Thyroid gland (tissue), 4 donors: ENCODE results near the gene SOX30. TPM values are rescaled to one million over a fixed set of nuclear protein-coding genes. Genes with fewer than 3 reads are reported as not detected.

Source experiments
- DNase-seq, 2 donors: peaks; one replicate each; pipeline ENCODE4 v3.0.0-alpha.2; 2019
- H3K27ac ChIP-seq, 3 donors: fragments of 200-600 bp; sonication (generic); 1 replicate in 2 of 3; 2 replicates in 1 of 3; pipeline ENCODE4 v1.5.1; 2016 to 2019; ENCODE audit warnings: mild to moderate bottlenecking in 1 of 3, moderate library complexity in 1 of 3
- H3K27me3 ChIP-seq: fragments of 200-600 bp; sonication (generic); one replicate; pipeline ENCODE4 v1.5.1; 2019
- H3K36me3 ChIP-seq, 2 donors: fragments of 200-600 bp; sonication (generic); one replicate each; pipeline ENCODE4 v1.5.1; 2016 to 2019
- H3K4me1 ChIP-seq, 2 donors: fragments of 200-600 bp; sonication (generic); one replicate each; pipeline ENCODE4 v1.5.1; 2017 to 2019
- H3K4me3 ChIP-seq, 3 donors: fragments of 200-600 bp; sonication (generic); replicated peaks in 1 of 3; 1 replicate in 2 of 3; 2 replicates in 1 of 3; pipeline ENCODE4 v1.5.1; 2016; ENCODE audit warnings: mild to moderate bottlenecking in 1 of 3
- H3K9me3 ChIP-seq: fragments of 200-600 bp; sonication (generic); one replicate; pipeline ENCODE4 v1.5.1; 2017
- POLR2A ChIP-seq, 2 donors: fragments of 450-650 bp; IDR thresholded peaks; one replicate each; pipeline ENCODE4 v1.6.1; 2017; ENCODE audit warnings: antibody characterized with exemption in 2 of 2, mild to moderate bottlenecking in 2 of 2, moderate library complexity in 1 of 2
- WGBS, 2 donors: methylation state at CpG; one replicate each; pipeline ENCODE4 v1.1.5; 2017; 5-methylcytosine and 5-hydroxymethylcytosine counted together
- intact Hi-C: fragments of 100-400 bp; cut with DNase I; formaldehyde crosslinking; loops from one replicate; pipeline ENCODE4 v1.15.1; 2023
- total RNA-seq, 4 donors: library from RNA; depleted of rRNA; stranded (reverse); fragments of >200 nt; gene quantifications; one replicate each; pipeline ENCODE4 v1.2.3, GENCODE V29; 2016
- TF ChIP-seq, protein P1 (sequence below), 6 experiments: fragments of 200-600 bp in 3 of 6; fragments of 450-650 bp in 3 of 6; sonication (generic) in 3 of 6; IDR thresholded peaks; one replicate each; pipeline ENCODE4 v1.5.1; 2016 to 2019; ENCODE audit warnings: antibody characterized with exemption in 6 of 6, mild to moderate bottlenecking in 2 of 6, inconsistent platforms in 1 of 6, moderate library complexity in 1 of 6

SOX30 gene
- total RNA-seq, 4 donors from 2014 or later, result 0.11 to 0.27 TPM; not detected in 2

DNA sequence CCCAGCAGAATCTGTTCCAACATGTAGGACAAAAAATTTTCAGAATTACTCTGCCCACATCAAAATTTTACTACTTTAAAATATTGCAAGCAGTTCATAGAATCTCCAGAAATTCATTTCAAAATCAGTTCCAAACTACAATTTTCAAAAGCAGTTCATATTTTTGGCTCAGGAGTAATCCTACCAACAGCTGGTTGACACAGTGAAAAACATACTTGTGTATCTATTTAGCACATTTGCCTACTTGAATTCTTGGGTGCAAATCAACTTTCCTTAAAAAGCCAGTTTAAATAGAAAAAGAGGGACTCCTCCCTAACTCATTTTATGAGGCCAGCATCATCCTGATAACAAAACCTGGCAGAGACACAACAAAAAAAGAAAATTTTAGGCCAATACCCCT, 31.5 kb downstream of the SOX30 start:
- no peak for TF ChIP-seq POLR2A (IDR thresholded peaks at IDR 0.05)
- TF ChIP-seq, protein P1, sequence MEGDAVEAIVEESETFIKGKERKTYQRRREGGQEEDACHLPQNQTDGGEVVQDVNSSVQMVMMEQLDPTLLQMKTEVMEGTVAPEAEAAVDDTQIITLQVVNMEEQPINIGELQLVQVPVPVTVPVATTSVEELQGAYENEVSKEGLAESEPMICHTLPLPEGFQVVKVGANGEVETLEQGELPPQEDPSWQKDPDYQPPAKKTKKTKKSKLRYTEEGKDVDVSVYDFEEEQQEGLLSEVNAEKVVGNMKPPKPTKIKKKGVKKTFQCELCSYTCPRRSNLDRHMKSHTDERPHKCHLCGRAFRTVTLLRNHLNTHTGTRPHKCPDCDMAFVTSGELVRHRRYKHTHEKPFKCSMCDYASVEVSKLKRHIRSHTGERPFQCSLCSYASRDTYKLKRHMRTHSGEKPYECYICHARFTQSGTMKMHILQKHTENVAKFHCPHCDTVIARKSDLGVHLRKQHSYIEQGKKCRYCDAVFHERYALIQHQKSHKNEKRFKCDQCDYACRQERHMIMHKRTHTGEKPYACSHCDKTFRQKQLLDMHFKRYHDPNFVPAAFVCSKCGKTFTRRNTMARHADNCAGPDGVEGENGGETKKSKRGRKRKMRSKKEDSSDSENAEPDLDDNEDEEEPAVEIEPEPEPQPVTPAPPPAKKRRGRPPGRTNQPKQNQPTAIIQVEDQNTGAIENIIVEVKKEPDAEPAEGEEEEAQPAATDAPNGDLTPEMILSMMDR (IDR thresholded peaks at IDR 0.05), result no peak
- no peak overlapping the region for H3K4me3 ChIP-seq
- H3K27me3 ChIP-seq, result no peaks in the 10 kb centered on the region
- H3K9me3 ChIP-seq, result no peaks in the 10 kb centered on the region
- no peaks in the 10 kb centered on the region for H3K4me1 ChIP-seq
- DNase-seq, result no peak
- H3K36me3 ChIP-seq, result no peaks in the 10 kb centered on the region
- intact Hi-C loops, result no loop called here
- H3K27ac ChIP-seq, result no peak overlapping the region

DNA sequence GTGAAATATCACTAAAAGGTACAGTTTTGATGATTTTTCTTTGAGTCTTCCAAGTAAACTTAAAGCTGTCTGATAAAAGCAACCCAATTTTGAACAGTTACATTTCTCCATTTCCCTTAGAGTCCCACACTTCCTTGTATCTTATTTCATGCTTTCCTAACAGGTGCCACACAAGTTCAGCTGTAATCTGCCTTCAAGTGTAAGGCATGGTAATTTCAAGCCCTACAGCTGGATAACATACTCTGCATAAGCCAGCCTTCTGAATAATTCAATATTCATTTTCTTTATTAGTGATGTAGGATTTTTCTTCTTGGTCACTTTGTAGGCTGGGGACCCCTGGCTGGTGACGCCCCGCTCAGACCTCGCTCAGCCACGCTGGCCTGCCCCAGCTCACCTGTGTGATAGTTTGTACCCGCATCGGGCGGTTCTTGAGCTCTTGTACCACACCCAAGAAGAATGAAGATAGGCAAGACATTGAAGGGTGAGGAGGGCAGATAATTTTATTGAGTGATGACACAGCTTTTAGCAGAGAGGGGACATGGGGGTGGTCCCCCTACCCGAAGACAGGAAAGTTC, 34.0 kb downstream of the SOX30 start:
- H3K27ac ChIP-seq, result no peak overlapping the region
- 97 to 98% methylated on average over 8 of the region's 8 CpGs for WGBS, 2 donors
- no peak overlapping the region for H3K4me3 ChIP-seq
- H3K27me3 ChIP-seq, result no peaks in the 10 kb centered on the region
- H3K9me3 ChIP-seq, result no peaks in the 10 kb centered on the region
- no peak for DNase-seq
- H3K36me3 ChIP-seq, result no peaks in the 10 kb centered on the region
- no peak for TF ChIP-seq POLR2A (IDR thresholded peaks at IDR 0.05)
- TF ChIP-seq, protein P1 (IDR thresholded peaks at IDR 0.05), result no peak
- intact Hi-C loops, result no loop called here
- no peaks in the 10 kb centered on the region for H3K4me1 ChIP-seq

DNA sequence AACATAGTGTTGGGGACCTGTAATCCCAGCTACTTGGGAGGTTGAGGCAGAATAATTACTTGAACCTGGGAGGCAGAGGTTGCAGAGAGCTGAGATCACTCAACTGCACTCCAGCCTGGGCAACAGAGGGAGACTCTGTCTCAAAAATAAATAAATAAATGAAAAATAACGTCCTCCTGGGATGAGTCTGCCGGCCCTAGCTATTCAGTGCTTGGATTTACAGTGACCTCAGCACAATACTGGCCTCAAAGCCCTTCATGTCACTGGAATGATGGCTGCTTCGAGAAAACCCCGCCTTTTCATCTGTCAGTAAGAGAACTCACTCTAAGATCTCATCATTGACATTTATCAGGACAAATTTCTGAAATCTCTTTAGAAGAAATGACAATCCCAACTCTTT, 35.5 kb downstream of the SOX30 start:
- intact Hi-C loops, result no loop called here
- H3K27me3 ChIP-seq, result no peaks in the 10 kb centered on the region
- H3K27ac ChIP-seq, result no peak overlapping the region
- H3K36me3 ChIP-seq, result no peaks in the 10 kb centered on the region
- TF ChIP-seq, protein P1 (IDR thresholded peaks at IDR 0.05), result no peak
- no peak for TF ChIP-seq POLR2A (IDR thresholded peaks at IDR 0.05)
- WGBS, 2 donors, result 82 to 85% methylated on average over 4 of the region's 4 CpGs
- no peaks in the 10 kb centered on the region for H3K4me1 ChIP-seq
- no peak overlapping the region for H3K4me3 ChIP-seq
- DNase-seq, result no peak
- no peaks in the 10 kb centered on the region for H3K9me3 ChIP-seq

DNA sequence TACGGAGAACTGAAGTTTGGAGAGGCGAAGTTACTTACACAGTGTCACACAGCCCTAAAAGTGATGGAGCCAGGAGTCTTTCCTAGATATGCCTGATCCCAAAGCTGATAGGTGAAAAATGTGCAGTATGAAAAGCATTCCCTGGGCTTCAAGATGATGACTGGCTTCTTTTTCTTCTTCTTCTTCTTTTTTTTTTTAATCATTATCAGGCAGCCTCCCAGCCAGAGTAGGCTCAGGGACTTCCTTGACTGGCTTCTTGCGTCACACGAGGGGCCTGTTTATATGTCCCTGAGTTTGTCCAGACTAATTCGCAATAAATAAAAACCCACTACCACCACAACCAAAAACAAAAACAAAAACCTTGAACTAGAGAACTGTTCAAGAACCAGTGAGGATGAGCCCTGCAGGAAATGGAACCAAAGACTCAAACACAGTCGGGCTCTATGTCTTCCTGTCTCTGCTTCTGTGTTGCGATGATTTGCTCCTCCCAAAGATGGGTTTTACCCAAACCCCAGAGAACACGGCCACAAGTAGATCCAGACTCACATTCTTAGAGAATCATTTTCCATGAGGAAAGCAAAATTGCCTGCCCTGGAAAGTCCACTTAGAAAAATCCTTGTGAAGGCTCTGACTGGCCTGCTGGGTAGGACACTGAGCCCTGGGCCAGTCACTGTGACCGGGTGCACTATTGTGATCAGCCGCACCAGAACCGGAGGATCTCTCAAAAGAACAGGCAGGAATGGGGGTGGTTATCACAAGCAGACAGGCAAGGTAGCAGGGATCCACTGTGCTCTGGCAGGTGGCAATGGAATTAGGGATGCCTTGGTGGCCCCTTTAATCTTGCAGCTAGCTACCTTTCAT, 38.6 kb downstream of the SOX30 start:
- DNase-seq, result no peak
- Histone ChIP-seq H3K27ac (no peak overlapping the region), H3K4me1 (no peaks in the 10 kb centered on the region), H3K9me3 (no peaks in the 10 kb centered on the region), H3K36me3 (no peaks in the 10 kb centered on the region), H3K4me3 (no peak overlapping the region), H3K27me3 (no peaks in the 10 kb centered on the region)
- intact Hi-C loops, result no loop called here
- 82 to 88% methylated on average over 11 of the region's 11 CpGs for WGBS, 2 donors
- no peak for TF ChIP-seq POLR2A (IDR thresholded peaks at IDR 0.05)
- TF ChIP-seq, protein P1 (IDR thresholded peaks at IDR 0.05), result no peak

DNA sequence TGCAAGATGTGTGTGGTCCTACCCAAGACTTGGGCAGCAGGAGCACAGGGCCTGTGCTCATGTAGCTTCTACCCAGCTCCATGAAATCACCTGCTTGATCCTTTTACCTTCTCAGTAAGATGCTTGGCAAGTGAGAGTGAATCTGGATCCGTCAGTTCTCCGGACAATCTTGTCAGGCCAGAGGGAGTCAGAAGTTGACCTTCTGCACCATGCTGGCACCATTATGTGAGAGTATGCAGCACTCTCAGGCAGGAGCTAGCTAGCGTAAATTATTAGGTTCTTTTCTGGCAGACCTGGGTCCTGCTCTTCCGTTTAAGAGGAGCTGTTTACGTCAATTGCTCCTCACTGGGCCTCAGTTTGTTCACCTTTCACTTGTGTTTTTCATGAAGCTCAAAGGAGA, 39.7 kb downstream of the SOX30 start:
- Histone ChIP-seq H3K27me3 (no peaks in the 10 kb centered on the region), H3K9me3 (no peaks in the 10 kb centered on the region), H3K4me1 (no peaks in the 10 kb centered on the region), H3K4me3 (no peak overlapping the region), H3K27ac (no peak overlapping the region), H3K36me3 (no peaks in the 10 kb centered on the region)
- no peak for DNase-seq
- TF ChIP-seq, protein P1 (IDR thresholded peaks at IDR 0.05), result no peak
- TF ChIP-seq POLR2A (IDR thresholded peaks at IDR 0.05), result no peak
- intact Hi-C loops, result no loop called here
- WGBS, 2 donors, result 83 to 84% methylated on average over 5 of the region's 5 CpGs
